K562 (cell line): ENCODE data around the gene S100P. TPM values are rescaled to one million over a fixed set of nuclear protein-coding genes. Genes with fewer than 3 reads are reported as not detected.
A peak's percentile ranks its signal among the peaks of the same experiment; 100 is the strongest.

Source experiments
- ATAC-seq: fragments of 200-7000 bp; cut with Tn5 transposase; 3 replicates; pipeline ENCODE4 v1.9.1; 2020; ENCODE audit warnings: moderate library complexity
- BruUV-seq: library from RNA; stranded (reverse); fragments of 400-500 nt; replicated peaks from 2 replicates; lab custom pipeline; 2021; lab: Mats Ljungman, UMichigan
- CTCF ChIA-PET: fragments of 300-600 bp; formaldehyde crosslinking; extraction: SDS; loops from one replicate; lab custom pipeline; 2021; ENCODE audit warnings: low intra/inter-chr PET ratio; lab: Yijun Ruan, JAX
- POLR2A ChIA-PET: fragments of 300-600, 350-650 bp; sonication (Branson Sonifier 250); formaldehyde crosslinking; extraction: SDS; loops from one replicate; lab custom pipeline; 2021; ENCODE audit warnings: antibody characterized with exemption, inconsistent platforms; lab: Yijun Ruan, JAX
- DNase-seq, 4 experiments: peaks; one replicate each; pipeline versions ENCODE4 v3.0.0 to v3.0.0-alpha.2; 2011 to 2018; ENCODE audit warnings: low spot score in 3 of 4, mixed read lengths in 3 of 4; ENCODE audit errors: extremely low read depth in 1 of 4
- FAIRE-seq: peaks from 2 replicates; lab custom pipeline; 2011; peaks lifted over from hg19 to GRCh38; lab: Jason Lieb, UNC
- H2AFZ ChIP-seq: 2 replicates; pipeline ENCODE4 v1.6.0; 2011; ENCODE audit warnings: low read depth, low read length, control low read depth, inconsistent platforms
- H3K27ac ChIP-seq: fragments of 200-600 bp; 3 replicates; pipeline ENCODE4 v1.8.0; 2011; ENCODE audit warnings: low read depth, mild to moderate bottlenecking, control low read depth, inconsistent platforms, low read length, moderate library complexity, mixed read lengths; ENCODE audit errors: extremely low read depth
- H3K27me3 ChIP-seq, 2 experiments: fragments of 300-600 bp in 1 of 2; 2 replicates in 1 of 2; 3 replicates in 1 of 2; pipeline versions ENCODE4 v1.6.0 to v1.8.0; 2011; ENCODE audit warnings: inconsistent platforms in 2 of 2, low read length in 2 of 2, mild to moderate bottlenecking in 1 of 2, mixed read lengths in 1 of 2, moderate library complexity in 1 of 2; ENCODE audit not compliant: control insufficient read depth in 2 of 2, insufficient read depth in 2 of 2
- H3K36me3 ChIP-seq: fragments of 300-600 bp; 3 replicates; pipeline ENCODE4 v1.8.0; 2011; ENCODE audit warnings: mild to moderate bottlenecking, low read length, inconsistent platforms; ENCODE audit not compliant: control insufficient read depth, insufficient read depth
- H3K4me1 ChIP-seq, 2 experiments: fragments of 200-600 bp in 1 of 2; replicated peaks in 1 of 2; 2 replicates in 1 of 2; 3 replicates in 1 of 2; pipeline versions ENCODE4 v1.5.1 to v1.8.0; 2011; ENCODE audit warnings: inconsistent platforms in 2 of 2, low read length in 2 of 2, mild to moderate bottlenecking in 1 of 2, mixed read lengths in 1 of 2, moderate library complexity in 1 of 2; ENCODE audit not compliant: control insufficient read depth in 2 of 2, insufficient read depth in 2 of 2
- H3K4me2 ChIP-seq: 2 replicates; pipeline ENCODE4 v1.6.1; 2011; ENCODE audit warnings: low read length, control low read depth, inconsistent platforms, mixed read lengths; ENCODE audit not compliant: insufficient read depth
- H3K4me3 ChIP-seq: fragments of 200-600 bp; sonication (generic), shearing (Covaris generic); 2 replicates; pipeline ENCODE4 v1.5.1; 2016; ENCODE audit warnings: control low read depth, inconsistent platforms
- H3K79me2 ChIP-seq: fragments of 200-600 bp; 3 replicates; pipeline ENCODE4 v1.8.0; 2011; ENCODE audit warnings: low read length, inconsistent platforms; ENCODE audit not compliant: control insufficient read depth, insufficient read depth
- H3K9ac ChIP-seq, 2 experiments: 2 replicates each; pipeline versions ENCODE4 v1.6.0 to v1.6.1; 2011; ENCODE audit warnings: low read depth in 2 of 2, low read length in 2 of 2, control low read depth in 1 of 2, inconsistent platforms in 1 of 2, mild to moderate bottlenecking in 1 of 2, mixed read lengths in 1 of 2; ENCODE audit not compliant: insufficient read depth in 1 of 2
- H3K9me1 ChIP-seq: one replicate; pipeline ENCODE4 v1.6.0; 2011; ENCODE audit warnings: inconsistent platforms, mild to moderate bottlenecking, low read length, moderate library complexity; ENCODE audit not compliant: control insufficient read depth, insufficient read depth
- H3K9me3 ChIP-seq: replicated peaks from 2 replicates; pipeline ENCODE4 v1.5.1; 2011; ENCODE audit warnings: low read depth, low read length, inconsistent platforms; ENCODE audit not compliant: control insufficient read depth, insufficient read depth
- H4K20me1 ChIP-seq: replicated peaks from 2 replicates; pipeline ENCODE4 v1.6.1; 2011; ENCODE audit warnings: low read length, inconsistent platforms, mixed read lengths; ENCODE audit not compliant: control insufficient read depth, insufficient read depth
- ARHGAP35 ChIP-seq: fragments of 450-650 bp; IDR thresholded peaks from 2 replicates; pipeline ENCODE4 v1.6.1; 2018; ENCODE audit not compliant: partially characterized antibody
- CBX8 ChIP-seq: fragments of 200-600 bp; sonication (generic); IDR thresholded peaks from 2 replicates; pipeline ENCODE4 v1.6.1; 2012; ENCODE audit warnings: borderline replicate concordance, mixed run types, low read depth, mild to moderate bottlenecking, moderate library complexity, mixed read lengths, low read length, control low read depth, inconsistent platforms; ENCODE audit not compliant: poor library complexity, severe bottlenecking; ENCODE audit errors: extremely low read depth
- FOSL1 ChIP-seq: fragments of 200-800 bp; sonication (Bioruptor generic); conservative IDR thresholded peaks from 2 replicates; pipeline ENCODE4 v1.6.1; 2016; ENCODE audit warnings: missing genetic modification characterization, missing compliant biosample characterization
- GABPB1 ChIP-seq: sonication (generic); formaldehyde crosslinking; IDR thresholded peaks from 2 replicates; pipeline ENCODE4 v1.8.0; 2022; ENCODE audit warnings: mild to moderate bottlenecking, missing genetic modification reagents
- GATAD2B ChIP-seq: fragments of 450-650 bp; IDR thresholded peaks from 2 replicates; pipeline ENCODE4 v1.6.1; 2017; ENCODE audit warnings: mild to moderate bottlenecking, borderline replicate concordance
- HEY1 ChIP-seq: fragments of 250-450 bp; sonication (Bioruptor Pico); IDR thresholded peaks from 2 replicates; pipeline ENCODE4 v1.5.0; 2020; ENCODE audit warnings: mild to moderate bottlenecking, moderate library complexity, borderline replicate concordance
- KHSRP ChIP-seq: fragments of 450-650 bp; IDR thresholded peaks from 2 replicates; pipeline ENCODE4 v1.6.1; 2017
- MXI1 ChIP-seq: IDR thresholded peaks from 2 replicates; pipeline ENCODE4 v1.6.1; 2011; ENCODE audit warnings: low read depth, mild to moderate bottlenecking, improper control_type of control experiment, low read length
- MYBL2 ChIP-seq, 2 experiments: fragments of 450-650 bp in 1 of 2; sonication (generic) in 1 of 2; formaldehyde crosslinking in 1 of 2; IDR thresholded peaks; 2 replicates each; pipeline versions ENCODE4 v1.6.1 to v1.8.1; 2017 to 2022; ENCODE audit warnings: borderline replicate concordance in 1 of 2, inconsistent platforms in 1 of 2, low read depth in 1 of 2, mild to moderate bottlenecking in 1 of 2, missing genetic modification reagents in 1 of 2, moderate library complexity in 1 of 2
- RAD51 ChIP-seq: fragments of 450-650 bp; IDR thresholded peaks from 2 replicates; pipeline ENCODE4 v1.7.1; 2016; ENCODE audit warnings: low read depth, mild to moderate bottlenecking, borderline replicate concordance
- SIX5 ChIP-seq, 2 experiments: IDR thresholded peaks; 2 replicates each; pipeline ENCODE4 v1.6.1; 2011; ENCODE audit warnings: low read length in 2 of 2, borderline replicate concordance in 1 of 2, low read depth in 1 of 2, mild to moderate bottlenecking in 1 of 2, moderate library complexity in 1 of 2; ENCODE audit not compliant: insufficient read depth in 1 of 2
- SMARCE1 ChIP-seq: fragments of 450-650 bp; IDR thresholded peaks from 2 replicates; pipeline ENCODE4 v1.7.1; 2016; ENCODE audit warnings: mild to moderate bottlenecking
- STAG1 ChIP-seq: sonication (generic); formaldehyde crosslinking; IDR thresholded peaks from 2 replicates; pipeline ENCODE4 v1.5.0; 2020; ENCODE audit warnings: missing genetic modification reagents, borderline replicate concordance
- ZFX ChIP-seq: sonication (generic); formaldehyde crosslinking; IDR thresholded peaks from 2 replicates; pipeline ENCODE4 v1.8.0; 2022; ENCODE audit warnings: mild to moderate bottlenecking, missing genetic modification reagents, moderate library complexity
- ZNF175 ChIP-seq: fragments of 200-800 bp; sonication (Bioruptor generic); IDR thresholded peaks from 2 replicates; pipeline ENCODE4 v1.6.1; 2016; ENCODE audit warnings: low read depth, mild to moderate bottlenecking, missing genetic modification characterization, missing compliant biosample characterization
- ZNF197 ChIP-seq: fragments of 200-800 bp; sonication (Bioruptor generic); IDR thresholded peaks from 2 replicates; pipeline ENCODE4 v1.6.1; 2016; ENCODE audit warnings: low read depth, missing genetic modification characterization, missing compliant biosample characterization
- ZNF780A ChIP-seq: fragments of 250-450 bp; sonication (Bioruptor Pico); IDR thresholded peaks from 2 replicates; pipeline ENCODE4 v1.5.0; 2021; ENCODE audit warnings: mild to moderate bottlenecking
- WGBS: fragments of 100-300 bp; shearing (Covaris generic); methylation state at CpG from one replicate; pipeline ENCODE4 v1.1.6; 2016; ENCODE audit warnings: low coverage, mixed read lengths; ENCODE audit not compliant: insufficient coverage; ENCODE audit errors: missing lambda C conversion rate; 5-methylcytosine and 5-hydroxymethylcytosine counted together
- in situ Hi-C: fragments of 300-500 bp; cut with MboI; formaldehyde crosslinking; loops from 4 replicates; pipeline ENCODE4 v1.15.0; 2018; ENCODE audit warnings: inconsistent platforms, mixed read lengths
- intact Hi-C: fragments of 100-400 bp; cut with micrococcal nuclease; formaldehyde crosslinking; loops from 2 replicates; pipeline ENCODE4 v1.14.2; 2022
- polyA plus RNA-seq, 8 experiments: library from polyadenylated mRNA; depleted of rRNA in 4 of 8; stranded (reverse) in 5 of 8; unstranded in 3 of 8; fragments of >200 nt; fragmentation: Nextera tagmentation in 2 of 8; fragmentation: Illumina TruSeq in 1 of 8; extraction: Ambion mirVana in 2 of 8; extraction: Trizol in 1 of 8; gene quantifications; 2 replicates each; pipeline versions ENCODE4 v1.2.1 to v1.2.3, GENCODE V29; 2011 to 2014; ENCODE audit warnings: inconsistent platforms in 1 of 8, missing spikeins in 1 of 8
- total RNA-seq, 7 experiments: library from RNA; depleted of rRNA in 6 of 7; stranded (reverse); fragments of >200 nt in 6 of 7; fragmentation: Illumina TruSeq in 2 of 7; extraction: Trizol in 2 of 7; gene quantifications; 2 replicates each; pipeline versions ENCODE4 v1.2.1 to v1.2.3, GENCODE V29; 2011 to 2021; ENCODE audit warnings: low replicate concordance in 1 of 7
- TF ChIP-seq, protein P1 (sequence below): fragments of 450-650 bp; IDR thresholded peaks from 2 replicates; pipeline ENCODE4 v1.6.1; 2016; ENCODE audit warnings: low read depth, mild to moderate bottlenecking, moderate library complexity
- TF ChIP-seq, protein P2 (sequence below): fragments of 450-650 bp; IDR thresholded peaks from 2 replicates; pipeline ENCODE4 v1.6.1; 2016; ENCODE audit warnings: antibody characterized with exemption
- TF ChIP-seq, protein P3 (sequence below): fragments of 250-450 bp; sonication (Bioruptor Pico); IDR thresholded peaks from 2 replicates; pipeline ENCODE4 v1.8.0; 2021; ENCODE audit warnings: moderate library complexity, mild to moderate bottlenecking, inconsistent platforms

Gene S100P
- total and polyA plus RNA-seq, 9 of the 15 experiments (the other 6 are each of a cell fraction or from before 2014, with no cell fraction given): 4.1 to 23.8 (median 7.5) TPM

DNA sequence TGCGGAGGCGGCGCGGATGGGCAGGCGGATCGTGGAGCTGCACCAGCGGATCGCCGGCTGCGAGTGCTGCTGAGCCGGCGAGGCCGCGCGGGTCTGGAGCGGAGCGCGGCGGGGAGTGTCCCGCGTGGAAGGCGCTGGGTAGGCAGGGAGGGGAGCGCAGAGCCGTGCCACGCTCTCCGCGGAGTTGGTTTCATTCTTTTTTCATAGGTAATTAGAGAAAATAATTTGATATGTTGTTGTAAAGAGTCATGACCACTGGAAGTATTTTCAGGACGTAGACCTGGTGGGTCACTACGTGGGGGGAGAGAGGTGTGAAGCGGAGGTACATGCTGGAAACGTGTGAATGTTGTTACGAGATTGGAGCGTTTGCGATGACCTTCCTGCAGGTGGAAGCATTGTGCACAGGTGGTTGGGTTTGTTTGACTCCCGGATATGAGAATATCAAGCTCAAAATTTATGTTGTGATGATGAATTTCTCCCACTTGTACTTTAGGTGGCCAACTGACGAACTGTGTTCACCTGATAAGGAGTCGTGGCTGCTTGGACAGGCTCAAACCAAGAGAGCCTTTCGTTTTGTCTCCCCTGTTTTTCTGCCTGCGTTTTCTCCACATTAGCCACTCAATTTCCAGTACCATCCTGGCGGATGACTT, 19.1 kb upstream of the S100P start:
- peak overlapping the region; percentile 90 for H3K4me2 ChIP-seq
- in situ Hi-C loops: no loop called here
- POLR2A ChIA-PET: interaction anchor here (0.5 to 5.4 kb wide), 26 partner anchors 9 to 407 kb away, joined by 3 to 40 read pairs (median 4); partner anchors contain the start of genes MRFAP1, MRFAP1L1 and S100P
- peaks cover 37% of the 10 kb centered on the region for H3K36me3 ChIP-seq
- no TSS peak for BruUV-seq
- no peaks in the 10 kb centered on the region for H3K27me3 ChIP-seq
- H3K9ac ChIP-seq: peak overlapping the region; percentile 90 to 96
- peak; percentile 27 for ATAC-seq
- peak overlapping the region; percentile 99 for H3K27ac ChIP-seq
- peak overlapping the region; percentile 95 for H3K4me3 ChIP-seq
- CTCF ChIA-PET: no interaction called here
- FAIRE-seq: peak; percentile 89
- peaks cover 44% of the 10 kb centered on the region for H3K79me2 ChIP-seq
- peaks cover 34% of the 10 kb centered on the region; the same call in 1 of the 2 replicates for H4K20me1 ChIP-seq
- H3K9me3 ChIP-seq: no peaks in the 10 kb centered on the region; the same call in 1 of the 2 replicates
- peak overlapping the region; percentile 98; the same call in 1 of the 2 replicates for H2AFZ ChIP-seq
- under 1% methylated on average over 37 of the region's 40 CpGs for WGBS
- peaks cover 29 to 33% of the 10 kb centered on the region in 2 experiments for H3K4me1 ChIP-seq
- DNase-seq: peak in 3 of 4 experiments; percentile 37 to 83 (median 64)
- no peaks in the 10 kb centered on the region for H3K9me1 ChIP-seq
- intact Hi-C loops: loop anchor here (2.0 to 5.0 kb wide), 4 partner anchors 32 to 127 kb away; partner anchors contain the start of genes BLOC1S4 and MRFAP1
- no peak for TF ChIP-seq ZFX
- no peak for TF ChIP-seq GATAD2B
- TF ChIP-seq CBX8: no peak
- TF ChIP-seq KHSRP: no peak
- no peak for TF ChIP-seq MXI1
- no peak for TF ChIP-seq ZNF780A (CRISPR knock-in tag)
- TF ChIP-seq SMARCE1: 0 out of 2 replicates have a peak, but pooled peaks have one; percentile 58
- peak; percentile 26; the same call in 1 of the 2 replicates for TF ChIP-seq RAD51
- no peak for TF ChIP-seq ARHGAP35
- TF ChIP-seq MYBL2 (IDR thresholded peaks at IDR 0.05; ENCODE audit: low read depth): no peak
- no peak for TF ChIP-seq MYBL2 (CRISPR knock-in tag; IDR thresholded peaks at IDR 0.05; ENCODE audit: borderline replicate concordance)
- TF ChIP-seq, protein P1, sequence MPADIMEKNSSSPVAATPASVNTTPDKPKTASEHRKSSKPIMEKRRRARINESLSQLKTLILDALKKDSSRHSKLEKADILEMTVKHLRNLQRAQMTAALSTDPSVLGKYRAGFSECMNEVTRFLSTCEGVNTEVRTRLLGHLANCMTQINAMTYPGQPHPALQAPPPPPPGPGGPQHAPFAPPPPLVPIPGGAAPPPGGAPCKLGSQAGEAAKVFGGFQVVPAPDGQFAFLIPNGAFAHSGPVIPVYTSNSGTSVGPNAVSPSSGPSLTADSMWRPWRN: no peak
- no peak; the same call in 1 of the 2 replicates for TF ChIP-seq ZNF175 (CRISPR knock-in tag)
- peak; percentile 37; the same call in 1 of the 2 replicates for TF ChIP-seq FOSL1 (tag)
- no peak for TF ChIP-seq SIX5 (IDR thresholded peaks at IDR 0.05; ENCODE audit: borderline replicate concordance in 1 of 2, insufficient read depth in 1 of 2, low read depth in 1 of 2, low read length in 2 of 2)
- no peak for TF ChIP-seq STAG1
- no peak for TF ChIP-seq GABPB1 (CRISPR knock-in tag)
- TF ChIP-seq, protein P2, sequence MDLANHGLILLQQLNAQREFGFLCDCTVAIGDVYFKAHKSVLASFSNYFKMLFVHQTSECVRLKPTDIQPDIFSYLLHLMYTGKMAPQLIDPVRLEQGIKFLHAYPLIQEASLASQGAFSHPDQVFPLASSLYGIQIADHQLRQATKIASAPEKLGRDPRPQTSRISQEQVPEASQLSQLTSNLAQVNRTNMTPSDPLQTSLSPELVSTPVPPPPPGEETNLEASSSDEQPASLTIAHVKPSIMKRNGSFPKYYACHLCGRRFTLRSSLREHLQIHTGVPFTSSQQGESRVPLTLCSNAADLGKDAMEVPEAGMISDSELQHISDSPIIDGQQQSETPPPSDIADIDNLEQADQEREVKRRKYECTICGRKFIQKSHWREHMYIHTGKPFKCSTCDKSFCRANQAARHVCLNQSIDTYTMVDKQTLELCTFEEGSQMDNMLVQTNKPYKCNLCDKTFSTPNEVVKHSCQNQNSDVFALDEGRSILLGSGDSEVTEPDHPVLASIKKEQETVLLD: no peak
- no peak for TF ChIP-seq ZNF197 (CRISPR knock-in tag)
- no peak for TF ChIP-seq HEY1
- TF ChIP-seq, protein P3, sequence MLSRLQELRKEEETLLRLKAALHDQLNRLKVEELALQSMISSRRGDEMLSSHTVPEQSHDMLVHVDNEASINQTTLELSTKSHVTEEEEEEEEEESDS: no peak
